Ovary (tissue), 9 donors: ENCODE results near the gene AFTPH. TPM values are rescaled to one million over a fixed set of nuclear protein-coding genes. Genes with fewer than 3 reads are reported as not detected.

ENCODE experiments used
- DNase-seq, 5 donors: peaks; one replicate each; pipeline ENCODE4 v3.0.0-alpha.2; 2019 to 2020
- H3K27ac ChIP-seq, 2 donors: fragments of 200-600 bp; one replicate each; pipeline versions ENCODE4 v1.5.1 to v1.8.0; 2019 to 2022
- H3K27me3 ChIP-seq: fragments of 200-600 bp; one replicate; pipeline ENCODE4 v1.8.0; 2022
- H3K36me3 ChIP-seq: fragments of 200-600 bp; sonication (generic); one replicate; pipeline ENCODE4 v1.5.1; 2019
- H3K4me1 ChIP-seq: one replicate; pipeline ENCODE4 v1.8.1; 2013; ENCODE audit warnings: mild to moderate bottlenecking, moderate library complexity; ENCODE audit not compliant: insufficient read depth
- H3K4me3 ChIP-seq: fragments of 200-600 bp; sonication (generic); one replicate; pipeline ENCODE4 v1.5.1; 2017
- H3K9me3 ChIP-seq, 2 donors: fragments of 200-600 bp in 1 of 2; sonication (generic) in 1 of 2; one replicate each; pipeline versions ENCODE4 v1.5.1 to v1.8.1; 2013 to 2019; ENCODE audit warnings: mild to moderate bottlenecking in 1 of 2, moderate library complexity in 1 of 2
- CTCF ChIP-seq, 3 donors: fragments of 450-650 bp in 2 of 3; fragments of 200-600 bp in 1 of 3; IDR thresholded peaks; one replicate each; pipeline versions ENCODE4 v1.5.1 to v1.8.0; 2016 to 2022; ENCODE audit warnings: antibody characterized with exemption in 3 of 3, mild to moderate bottlenecking in 1 of 3
- EP300 ChIP-seq: sonication (generic); formaldehyde crosslinking; IDR thresholded peaks from one replicate; pipeline ENCODE4 v1.6.1; 2017; ENCODE audit warnings: antibody characterized with exemption
- POLR2A ChIP-seq: fragments of 450-650 bp; IDR thresholded peaks from one replicate; pipeline ENCODE4 v1.6.1; 2017; ENCODE audit warnings: antibody characterized with exemption, mild to moderate bottlenecking, moderate library complexity
- WGBS, 3 donors: extraction: QIAGEN DNeasy Blood & Tissue Kit in 1 of 3; methylation state at CpG; one replicate each; pipeline versions ENCODE4 v1.1.5 to v1.1.7; 2013 to 2017; 5-methylcytosine and 5-hydroxymethylcytosine counted together
- intact Hi-C, 4 donors: fragments of 100-400 bp; cut with DNase I; formaldehyde crosslinking; loops; one replicate each; pipeline versions ENCODE4 v1.11.0 to v1.15.1; 2022 to 2023
- polyA plus RNA-seq, 2 donors: library from polyadenylated mRNA; stranded (reverse); fragments of 200-250 nt in 1 of 2; fragments of 350-450 nt in 1 of 2; fragmentation: Illumina TruSeq in 1 of 2; extraction: RNeasy Lipid Tissue Mini Kit (QIAGEN cat#74804) in 1 of 2; gene quantifications; one replicate each; pipeline ENCODE4 v1.2.3, GENCODE V29; 2013 to 2014
- total RNA-seq, 7 donors: library from RNA; depleted of rRNA in 2 of 7; stranded (reverse); fragments of >200 nt in 2 of 7; fragmentation: NEBNext Ultra II Directional in 3 of 7; extraction: Animal tissue kit (Norgen Biotek cat#: 25700) in 3 of 7; gene quantifications; one replicate each; pipeline versions ENCODE4 v1.1.0 to v1.2.4, GENCODE V29; 2016 to 2023
- donor health status: DM: no; HTN: no; CAD: no; lungs with moderate emphysema.
- donor health status: DM: no; HTN: no; CAD: no.
- donor health status: Bipolar disorder and iron deficiency.
- donor health status: DM: yes; HTN: yes; CAD: no.
- donor health status: DM: no; HTN: no; CAD: no.
- donor health status: DM: yes; HTN: yes; CAD: no.

The AFTPH gene
- total and polyA plus RNA-seq, 9 donors = 18.5 to 33.8 (median 27.6) TPM

DNA sequence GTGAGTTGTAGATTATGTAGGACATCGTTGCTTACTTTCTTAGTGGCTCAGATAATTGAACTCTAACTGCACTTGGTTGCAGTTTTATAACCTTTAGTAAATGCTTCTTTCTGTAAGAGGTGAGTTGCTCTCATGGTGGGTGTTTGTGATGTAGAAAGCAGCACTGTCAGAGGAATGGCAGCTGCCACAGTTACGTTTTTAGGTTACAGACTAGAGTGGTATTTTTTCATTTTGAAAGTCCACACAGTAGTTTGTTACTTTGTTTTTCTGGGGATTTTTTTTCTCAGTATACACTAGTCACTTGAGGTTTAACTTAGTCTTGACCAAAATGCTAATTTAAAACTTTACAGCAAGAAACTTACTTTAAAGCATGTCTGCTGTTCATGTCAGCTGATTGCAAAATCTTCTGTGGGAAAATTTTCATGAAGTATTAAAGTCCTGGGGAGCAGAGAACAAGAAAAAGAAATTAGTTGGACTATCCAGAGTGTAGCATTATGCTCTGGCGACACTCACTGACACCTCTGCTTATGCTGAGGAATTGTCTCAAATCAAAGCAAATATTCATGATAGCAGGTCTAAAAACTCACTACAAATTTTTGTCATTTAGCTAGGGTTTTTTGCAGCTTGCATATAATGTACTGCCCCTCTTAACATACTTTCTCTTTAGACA lies 14.8 kb downstream of the AFTPH start:
- Histone ChIP-seq H3K4me3 (no peak overlapping the region), H3K9me3 (no peaks in the 10 kb centered on the region), H3K36me3 (no peaks in the 10 kb centered on the region), H3K27me3 (no peaks in the 10 kb centered on the region), H3K4me1 (no peaks in the 10 kb centered on the region), H3K27ac (no peak overlapping the region)
- no peak for DNase-seq
- intact Hi-C loops = no loop called here
- TF ChIP-seq EP300 = no peak
- TF ChIP-seq POLR2A = no peak
- no peak for TF ChIP-seq CTCF (IDR thresholded peaks at IDR 0.05)
- WGBS, 3 donors = 74 to 84% (median 82%) methylated on average over 3 of the region's 3 CpGs

- no peak for DNase-seq
- no peak overlapping the region for H3K4me3 ChIP-seq
- no peak for TF ChIP-seq EP300
- TF ChIP-seq CTCF (IDR thresholded peaks at IDR 0.05) = no peak
- no peak for TF ChIP-seq POLR2A
- H3K27ac ChIP-seq = no peak overlapping the region
- H3K9me3 ChIP-seq = no peaks in the 10 kb centered on the region
- no peaks in the 10 kb centered on the region for H3K4me1 ChIP-seq
- H3K27me3 ChIP-seq = no peaks in the 10 kb centered on the region
- no peaks in the 10 kb centered on the region for H3K36me3 ChIP-seq
- intact Hi-C loops = no loop called here
- 77 to 98% (median 94%) methylated on average over 3 of the region's 3 CpGs for WGBS, 3 donors
Observed at GRCh38 chr2:64540615-64541014, 16.5 kb downstream of the AFTPH start.

- H3K9me3 ChIP-seq = no peaks in the 10 kb centered on the region
- 89 to 95% (median 94%) methylated on average over 2 of the region's 2 CpGs for WGBS, 3 donors
- intact Hi-C loops = no loop called here
Observed at GRCh38 chr2:64541547-64541946, 17.4 kb downstream of the AFTPH start.

GRCh38 chr2:64542071-64543007 lies 18.2 kb downstream of the AFTPH start:
- intact Hi-C loops = no loop called here
- no peak overlapping the region for H3K27ac ChIP-seq
- 72 to 91% (median 89%) methylated on average over 5 of the region's 5 CpGs for WGBS, 3 donors

More at GRCh38 chr2:64541547-64541946, 17.4 kb downstream of the AFTPH start:
- no peak for DNase-seq
- Histone ChIP-seq H3K27me3 (no peaks in the 10 kb centered on the region), H3K4me1 (no peaks in the 10 kb centered on the region), H3K4me3 (no peak overlapping the region), H3K27ac (no peak overlapping the region), H3K36me3 (no peaks in the 10 kb centered on the region)
- TF ChIP-seq CTCF (IDR thresholded peaks at IDR 0.05) (no peak), POLR2A (no peak), EP300 (no peak)

More at GRCh38 chr2:64542071-64543007, 18.2 kb downstream of the AFTPH start:
- H3K4me3 ChIP-seq = no peak overlapping the region
- no peak for TF ChIP-seq EP300
- no peak for TF ChIP-seq CTCF (IDR thresholded peaks at IDR 0.05)
- TF ChIP-seq POLR2A = no peak
- no peaks in the 10 kb centered on the region for H3K9me3 ChIP-seq
- H3K27me3 ChIP-seq = no peaks in the 10 kb centered on the region
- H3K4me1 ChIP-seq = no peaks in the 10 kb centered on the region
- no peak for DNase-seq
- no peaks in the 10 kb centered on the region for H3K36me3 ChIP-seq
